Muscle of leg (tissue), 11 donors: ENCODE results near the gene PI4KB. TPM values are rescaled to one million over a fixed set of nuclear protein-coding genes. Genes with fewer than 3 reads are reported as not detected.

ENCODE experiments used
- DNase-seq: peaks from one replicate; pipeline ENCODE4 v3.0.0; 2013
- H3K27ac ChIP-seq: one replicate; pipeline ENCODE4 v1.5.1; 2013; ENCODE audit warnings: mild to moderate bottlenecking, low read length, control low read depth
- H3K27me3 ChIP-seq: one replicate; pipeline ENCODE4 v1.6.1; 2013; ENCODE audit warnings: low read length; ENCODE audit not compliant: control insufficient read depth, insufficient read depth
- H3K36me3 ChIP-seq: one replicate; pipeline ENCODE4 v1.6.1; 2013; ENCODE audit warnings: low read length; ENCODE audit not compliant: control insufficient read depth, insufficient read depth
- H3K4me1 ChIP-seq: one replicate; pipeline ENCODE4 v1.6.1; 2013; ENCODE audit warnings: low read length; ENCODE audit not compliant: control insufficient read depth, insufficient read depth
- H3K4me3 ChIP-seq: one replicate; pipeline ENCODE4 v1.5.1; 2013; ENCODE audit warnings: low read length, control low read depth
- H3K9me3 ChIP-seq: replicated peaks from 2 replicates; pipeline ENCODE4 v1.6.1; 2013; ENCODE audit warnings: low read depth, low read length; ENCODE audit not compliant: control insufficient read depth
- WGBS: methylation state at CpG from one replicate; pipeline ENCODE4 v1.1.5; 2013; ENCODE audit warnings: missing lambda C conversion rate; ENCODE audit not compliant: insufficient coverage; 5-methylcytosine and 5-hydroxymethylcytosine counted together
- polyA plus RNA-seq, 8 donors: library from polyadenylated mRNA; unstranded; fragments of 120-200 nt; gene quantifications; one replicate each; pipeline versions ENCODE4 v1.2.1 to v1.2.3, GENCODE V29; 2013; ENCODE audit warnings: inconsistent platforms in 1 of 8, low replicate concordance in 1 of 8; ENCODE audit not compliant: insufficient read length in 8 of 8, insufficient read depth in 1 of 8
- total RNA-seq: library from RNA; stranded (reverse); fragments of 120-200 nt; gene quantifications from one replicate; pipeline ENCODE4 v1.2.4, GENCODE V29; 2013

The PI4KB gene
- total and polyA plus RNA-seq, 9 donors: 31.4 to 59.1 (median 51.1) TPM

- Histone ChIP-seq H3K36me3 (peaks cover 89% of the 10 kb centered on the region), H3K27ac (no peak overlapping the region), H3K9me3 (no peaks in the 10 kb centered on the region), H3K4me3 (no peak overlapping the region), H3K27me3 (no peaks in the 10 kb centered on the region), H3K4me1 (peaks cover 15% of the 10 kb centered on the region)
- 80% methylated on average over 5 of the region's 18 CpGs for WGBS
- DNase-seq: no peak
Observed at GRCh38 chr1:151289080-151289935, 37.9 kb downstream of the PI4KB start.

DNA sequence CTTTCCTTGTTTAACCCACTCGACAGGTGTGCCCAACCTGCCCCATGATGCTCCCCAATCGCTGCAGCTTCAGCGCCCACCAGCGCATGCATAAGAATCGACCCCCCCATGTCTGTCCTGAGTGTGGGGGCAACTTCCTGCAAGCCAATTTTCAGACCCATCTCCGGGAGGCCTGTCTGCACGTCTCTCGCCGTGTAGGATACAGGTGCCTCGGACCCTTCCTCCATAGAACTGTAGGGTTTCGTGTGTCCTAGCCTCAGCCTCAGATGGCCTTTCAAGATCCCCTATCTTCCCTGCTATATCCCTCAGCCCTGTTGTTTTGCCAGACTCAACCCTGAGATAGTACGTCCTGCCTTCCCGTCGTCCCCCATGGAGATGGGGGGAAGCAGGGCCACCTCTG lies 38.7 kb downstream of the PI4KB start:
- H3K36me3 ChIP-seq: peaks cover 81% of the 10 kb centered on the region
- H3K9me3 ChIP-seq: no peaks in the 10 kb centered on the region
- H3K4me1 ChIP-seq: peaks cover 23% of the 10 kb centered on the region
- 79% methylated on average over 13 of the region's 14 CpGs for WGBS
- no peak overlapping the region for H3K4me3 ChIP-seq
- no peak overlapping the region for H3K27ac ChIP-seq
- no peak for DNase-seq
- no peaks in the 10 kb centered on the region for H3K27me3 ChIP-seq

- DNase-seq: no peak
- peaks cover 24% of the 10 kb centered on the region for H3K4me1 ChIP-seq
- no peaks in the 10 kb centered on the region for H3K9me3 ChIP-seq
- H3K4me3 ChIP-seq: no peak overlapping the region
- no peak overlapping the region for H3K27ac ChIP-seq
- H3K36me3 ChIP-seq: peaks cover 75% of the 10 kb centered on the region
- WGBS: 92% methylated on average over 21 of the region's 22 CpGs
- H3K27me3 ChIP-seq: no peaks in the 10 kb centered on the region
Observed at GRCh38 chr1:151287767-151288500, 39.3 kb downstream of the PI4KB start.

DNA sequence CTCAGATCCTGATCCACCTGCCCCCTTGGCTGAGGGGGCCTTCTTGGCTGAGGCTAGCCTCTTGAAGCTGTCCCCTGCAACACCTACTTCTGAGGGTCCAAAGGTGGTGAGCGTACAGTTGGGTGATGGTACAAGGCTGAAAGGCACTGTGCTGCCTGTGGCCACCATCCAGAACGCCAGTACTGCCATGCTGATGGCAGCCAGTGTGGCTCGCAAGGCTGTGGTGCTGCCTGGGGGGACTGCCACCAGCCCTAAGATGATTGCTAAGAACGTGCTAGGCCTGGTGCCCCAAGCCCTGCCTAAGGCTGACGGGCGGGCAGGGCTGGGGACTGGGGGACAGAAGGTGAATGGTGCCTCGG lies 39.9 kb downstream of the PI4KB start:
- no peak overlapping the region for H3K27ac ChIP-seq
- H3K27me3 ChIP-seq: no peaks in the 10 kb centered on the region
- H3K9me3 ChIP-seq: no peaks in the 10 kb centered on the region
- H3K4me1 ChIP-seq: peaks cover 21% of the 10 kb centered on the region
- WGBS: 94% methylated on average over 4 of the region's 7 CpGs
- H3K4me3 ChIP-seq: no peak overlapping the region
- DNase-seq: no peak
- peaks cover 69% of the 10 kb centered on the region for H3K36me3 ChIP-seq

DNA sequence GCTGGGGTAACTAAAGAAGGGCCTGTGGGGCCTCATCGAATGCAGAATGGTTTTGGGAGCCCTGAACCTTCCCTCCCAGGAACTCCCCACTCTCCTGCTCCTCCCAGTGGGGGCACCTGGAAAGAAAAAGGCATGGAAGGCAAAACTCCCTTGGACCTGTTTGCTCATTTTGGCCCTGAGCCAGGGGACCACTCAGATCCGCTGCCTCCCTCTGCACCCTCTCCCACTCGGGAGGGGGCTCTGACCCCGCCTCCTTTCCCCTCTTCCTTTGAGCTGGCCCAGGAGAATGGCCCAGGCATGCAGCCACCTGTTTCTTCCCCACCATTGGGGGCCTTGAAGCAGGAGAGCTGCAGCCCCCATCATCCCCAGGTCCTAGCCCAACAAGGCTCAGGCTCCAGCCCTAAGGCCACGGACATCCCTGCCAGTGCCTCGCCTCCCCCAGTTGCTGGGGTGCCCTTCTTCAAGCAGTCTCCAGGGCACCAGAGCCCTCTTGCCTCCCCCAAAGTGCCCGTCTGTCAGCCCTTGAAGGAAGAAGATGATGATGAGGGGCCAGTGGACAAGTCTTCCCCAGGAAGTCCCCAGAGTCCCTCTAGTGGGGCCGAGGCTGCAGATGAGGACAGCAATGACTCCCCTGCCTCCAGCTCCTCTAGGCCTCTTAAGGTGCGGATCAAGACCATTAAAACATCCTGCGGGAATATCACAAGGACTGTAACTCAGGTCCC lies 40.4 kb downstream of the PI4KB start:
- WGBS: 81% methylated on average over 6 of the region's 10 CpGs
- H3K27ac ChIP-seq: no peak overlapping the region

GRCh38 chr1:151284013-151284577 lies 43.1 kb downstream of the PI4KB start:
- H3K27ac ChIP-seq: no peak overlapping the region
- no peak for DNase-seq
- H3K36me3 ChIP-seq: peaks cover 40% of the 10 kb centered on the region
- H3K27me3 ChIP-seq: no peaks in the 10 kb centered on the region
- no peaks in the 10 kb centered on the region for H3K9me3 ChIP-seq
- peaks cover 23% of the 10 kb centered on the region for H3K4me1 ChIP-seq
- WGBS: no CpG with 5 or more reads among the region's 2 CpGs
- H3K4me3 ChIP-seq: no peak overlapping the region

More for the DNA sequence above, 40.4 kb downstream of the PI4KB start:
- DNase-seq: no peak
- Histone ChIP-seq H3K4me1 (peaks cover 18% of the 10 kb centered on the region), H3K27me3 (no peaks in the 10 kb centered on the region), H3K4me3 (no peak overlapping the region), H3K9me3 (no peaks in the 10 kb centered on the region), H3K36me3 (peaks cover 64% of the 10 kb centered on the region)

DNA sequence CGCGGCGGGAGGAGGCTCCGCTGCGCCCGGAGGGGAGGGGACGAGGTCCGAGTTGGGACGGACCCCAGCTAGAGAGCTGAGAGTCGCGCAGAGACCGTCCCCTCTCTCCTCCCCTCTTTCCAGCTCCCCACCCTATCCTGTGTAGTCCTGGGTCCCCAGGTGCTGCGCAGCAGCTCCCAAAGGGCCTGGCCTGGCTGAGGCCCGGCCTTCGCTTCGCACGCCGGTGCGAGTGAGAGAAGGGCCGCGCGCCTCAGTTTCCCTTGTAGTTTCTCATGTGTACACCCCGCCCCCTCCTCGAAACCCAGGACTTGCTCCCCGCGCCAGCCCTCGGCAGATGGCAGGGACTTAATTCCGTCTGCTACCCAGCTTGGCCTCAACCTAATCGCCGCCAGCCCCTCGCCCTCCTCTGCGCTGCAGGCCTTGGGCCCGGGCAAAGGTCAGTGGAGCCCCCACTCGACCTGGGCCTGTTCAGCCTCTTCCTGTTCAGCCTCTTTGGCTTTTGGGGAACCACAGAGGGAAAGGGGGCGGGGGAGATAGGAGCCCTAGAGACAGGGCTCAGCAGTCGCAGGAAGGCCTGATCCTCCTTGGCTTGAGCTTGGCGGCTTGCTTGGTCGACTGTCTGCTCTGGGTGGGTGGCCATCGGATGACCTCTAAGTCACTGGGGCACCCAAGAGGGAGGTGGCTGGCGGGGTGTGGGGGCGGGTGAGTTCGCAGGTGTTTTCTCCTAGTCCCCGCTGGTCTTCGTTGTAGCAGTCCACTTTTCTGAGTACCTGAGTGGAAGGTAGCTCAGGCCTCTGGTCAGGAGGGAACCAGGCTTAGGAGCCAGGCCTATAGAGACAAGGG lies 44.1 kb downstream of the PI4KB start:
- DNase-seq: peak; percentile 63
- H3K9me3 ChIP-seq: no peaks in the 10 kb centered on the region
- peaks cover 23% of the 10 kb centered on the region for H3K4me1 ChIP-seq
- peak overlapping the region; percentile 90 for H3K4me3 ChIP-seq
- WGBS: 5% methylated on average over 39 of the region's 44 CpGs
- H3K27ac ChIP-seq: peak overlapping the region; percentile 100
- no peaks in the 10 kb centered on the region for H3K27me3 ChIP-seq
- H3K36me3 ChIP-seq: peaks cover 30% of the 10 kb centered on the region

DNA sequence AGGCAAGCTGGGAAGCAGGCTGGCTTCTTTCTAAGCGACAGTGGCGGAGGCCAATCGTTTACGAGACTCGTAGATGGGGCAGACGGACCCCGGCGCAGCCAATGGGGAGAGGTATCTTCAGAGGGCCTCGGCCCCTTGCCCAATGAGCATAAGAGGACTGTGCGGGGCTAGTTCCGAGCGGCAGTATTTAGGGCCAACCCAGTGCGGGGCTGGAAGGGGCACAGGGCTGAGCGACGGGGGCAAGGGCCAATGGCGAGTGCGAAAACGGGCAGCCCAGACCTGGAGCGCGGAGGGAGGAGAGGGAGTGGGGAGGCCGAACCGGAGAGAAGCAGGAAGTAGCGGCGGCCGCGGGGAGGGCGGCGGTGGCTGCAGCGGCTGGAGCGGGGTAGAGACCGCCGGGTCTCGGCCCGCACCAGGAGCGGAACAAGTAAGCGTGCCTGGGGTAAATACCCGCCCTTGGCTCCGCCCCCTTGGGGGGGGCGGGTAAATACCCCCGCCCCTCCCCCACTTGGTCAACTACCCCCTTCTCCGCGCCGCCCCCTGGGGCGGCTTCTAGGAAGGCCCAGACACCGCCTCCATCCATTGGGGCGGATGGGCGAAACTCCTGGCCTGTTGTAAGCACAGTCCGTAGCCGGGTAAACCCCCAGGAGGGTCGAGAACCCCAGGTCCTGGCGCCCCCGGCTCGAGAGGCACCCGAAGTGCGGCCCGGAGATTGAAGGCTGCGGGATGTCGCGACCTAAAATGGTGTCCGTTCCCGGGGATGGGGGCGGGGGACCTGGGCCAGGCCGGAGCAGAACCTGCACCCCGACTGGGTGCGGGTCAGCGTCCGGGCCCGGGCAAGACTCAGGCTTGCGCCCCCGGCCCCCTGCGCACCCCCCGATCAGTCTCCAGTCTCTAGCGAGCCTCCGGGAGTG lies 45.0 kb downstream of the PI4KB start, which contains the start of gene ZNF687:
TSS of gene ZNF687 (plus strand) at position 331 of the 914 bp plus-strand sequence. CDS start 3,993 bp downstream, outside the sequence.
- peaks cover 23% of the 10 kb centered on the region for H3K4me1 ChIP-seq
- peak; percentile 100 for DNase-seq
- H3K27ac ChIP-seq: peak within 1 kb of the TSS; percentile 100
- H3K4me3 ChIP-seq: peak within 1 kb of the TSS; percentile 90
- H3K27me3 ChIP-seq: no peaks in the 10 kb centered on the region
- under 1% methylated on average over 58 of the region's 74 CpGs for WGBS
- H3K9me3 ChIP-seq: no peaks in the 10 kb centered on the region
- peaks cover 21% of the 10 kb centered on the region for H3K36me3 ChIP-seq
